K562 (cell line): Measurements from ENCODE around the gene ZKSCAN4. TPM values are rescaled to one million over a fixed set of nuclear protein-coding genes. Genes with fewer than 3 reads are reported as not detected.
A peak's percentile ranks its signal among the peaks of the same experiment; 100 is the strongest.

ENCODE experiments used
- AFF4 ChIP-seq: sonication (generic); formaldehyde crosslinking; IDR thresholded peaks from 2 replicates; pipeline ENCODE4 v1.8.0; 2023; ENCODE audit warnings: mild to moderate bottlenecking, missing genetic modification reagents
- ARHGAP35 ChIP-seq: fragments of 450-650 bp; IDR thresholded peaks from 2 replicates; pipeline ENCODE4 v1.6.1; 2018; ENCODE audit not compliant: partially characterized antibody
- CBX1 ChIP-seq: sonication (generic); IDR thresholded peaks from 2 replicates; pipeline ENCODE4 v1.6.1; 2016; ENCODE audit warnings: antibody characterized with exemption, low read depth, mild to moderate bottlenecking
- HEY1 ChIP-seq: fragments of 250-450 bp; sonication (Bioruptor Pico); IDR thresholded peaks from 2 replicates; pipeline ENCODE4 v1.5.0; 2020; ENCODE audit warnings: mild to moderate bottlenecking, moderate library complexity, borderline replicate concordance
- MTA1 ChIP-seq: fragments of 450-650 bp; IDR thresholded peaks from 2 replicates; pipeline ENCODE4 v1.6.1; 2017; ENCODE audit warnings: borderline replicate concordance
- NR1H2 ChIP-seq: sonication (generic); formaldehyde crosslinking; IDR thresholded peaks from 2 replicates; pipeline ENCODE4 v1.4.0; 2020; ENCODE audit warnings: mild to moderate bottlenecking, missing genetic modification reagents
- ZBTB12 ChIP-seq: fragments of 250-450 bp; sonication (Bioruptor Pico); IDR thresholded peaks from 2 replicates; pipeline ENCODE4 v1.4.0; 2020
- ZBTB26 ChIP-seq: fragments of 450-650 bp; formaldehyde crosslinking; IDR thresholded peaks from 2 replicates; pipeline ENCODE4 v1.4.0; 2022; ENCODE audit warnings: missing genetic modification characterization
- ZBTB43 ChIP-seq: sonication (generic); formaldehyde crosslinking; IDR thresholded peaks from 2 replicates; pipeline ENCODE4 v1.8.0; 2023; ENCODE audit warnings: mild to moderate bottlenecking, missing genetic modification reagents
- ZNF232 ChIP-seq: sonication (generic); formaldehyde crosslinking; IDR thresholded peaks from 2 replicates; pipeline ENCODE4 v1.8.0; 2022; ENCODE audit warnings: mild to moderate bottlenecking, missing genetic modification reagents
- ZNF586 ChIP-seq: fragments of 450-650 bp; formaldehyde crosslinking; conservative IDR thresholded peaks from 2 replicates; pipeline ENCODE4 v1.4.0; 2020; ENCODE audit warnings: mild to moderate bottlenecking, moderate library complexity
- ZNF668 ChIP-seq: fragments of 250-450 bp; sonication (Bioruptor Pico); IDR thresholded peaks from 2 replicates; pipeline ENCODE4 v1.8.0; 2022; ENCODE audit warnings: mild to moderate bottlenecking, inconsistent platforms
- ZZZ3 ChIP-seq: fragments of 450-650 bp; IDR thresholded peaks from 2 replicates; pipeline ENCODE4 v1.6.1; 2016; ENCODE audit warnings: antibody characterized with exemption, mild to moderate bottlenecking, moderate library complexity
- polyA plus RNA-seq, 8 experiments: library from polyadenylated mRNA; depleted of rRNA in 4 of 8; stranded (reverse) in 5 of 8; unstranded in 3 of 8; fragments of >200 nt; fragmentation: Nextera tagmentation in 2 of 8; fragmentation: Illumina TruSeq in 1 of 8; extraction: Ambion mirVana in 2 of 8; extraction: Trizol in 1 of 8; gene quantifications; 2 replicates each; pipeline versions ENCODE4 v1.2.1 to v1.2.3, GENCODE V29; 2011 to 2014; ENCODE audit warnings: inconsistent platforms in 1 of 8, missing spikeins in 1 of 8
- total RNA-seq, 7 experiments: library from RNA; depleted of rRNA in 6 of 7; stranded (reverse); fragments of >200 nt in 6 of 7; fragmentation: Illumina TruSeq in 2 of 7; extraction: Trizol in 2 of 7; gene quantifications; 2 replicates each; pipeline versions ENCODE4 v1.2.1 to v1.2.3, GENCODE V29; 2011 to 2021; ENCODE audit warnings: low replicate concordance in 1 of 7

ZKSCAN4 gene
- total and polyA plus RNA-seq, 9 of the 15 experiments (the other 6 are each of a cell fraction or from before 2014, with no cell fraction given) = 1.2 to 5.3 (median 4.7) TPM

- TF ChIP-seq ZBTB26 (CRISPR knock-in tag) (no peak), ZNF586 (CRISPR knock-in tag) (no peak), ZZZ3 (0 out of 2 replicates have a peak, but pooled peaks have one; percentile 30), ZNF668 (CRISPR knock-in tag) (no peak), MTA1 (peak; percentile 45; the same call in 1 of the 2 replicates), ZBTB43 (CRISPR knock-in tag) (peak; percentile 58; the same call in 1 of the 2 replicates), ARHGAP35 (no peak), HEY1 (CRISPR knock-in tag) (no peak), NR1H2 (CRISPR knock-in tag) (no peak), CBX1 (peak; percentile 81; the same call in 1 of the 2 replicates), ZBTB12 (CRISPR knock-in tag) (no peak), AFF4 (CRISPR knock-in tag) (peak; percentile 59; the same call in 1 of the 2 replicates), ZNF232 (CRISPR knock-in tag) (peak; percentile 74; the same call in 1 of the 2 replicates)
Observed at GRCh38 chr6:28281288-28282064, 29.4 kb upstream of the ZKSCAN4 start, which contains the start of gene PGBD1 (continued).
